ENCODE measurements around the gene LIN52. TPM values are rescaled to one million over a fixed set of nuclear protein-coding genes. Genes with fewer than 3 reads are reported as not detected.

LIN52 gene
- total and polyA plus RNA-seq, 2 experiments from 2014 or later = 8.6 to 10.8 TPM

- Mint-ChIP-seq H3K9me3 (no peaks in the 10 kb centered on the region), H3K36me3 (ENCODE audit: low read depth) (peaks cover 8% of the 10 kb centered on the region), H3K4me3 (no peak overlapping the region), H3K27ac (no peak overlapping the region), H3K4me1 (no peaks in the 10 kb centered on the region), H3K27me3 (ENCODE audit: insufficient read depth, low read depth, poor library complexity) (no peaks in the 10 kb centered on the region)
- Histone ChIP-seq H3F3A (replicated peaks; ENCODE audit: low read depth) (no peaks in the 10 kb centered on the region), H3K4me1 (ENCODE audit: insufficient read depth) (peaks cover 11% of the 10 kb centered on the region), H4K20me1 (replicated peaks; ENCODE audit: insufficient read depth) (peaks cover 4% of the 10 kb centered on the region; the same call in 1 of the 2 replicates), H3K9me2 (ENCODE audit: insufficient read depth) (no peaks in the 10 kb centered on the region), H3K36me3 (ENCODE audit: insufficient read depth) (0 out of 2 replicates have a peak, but pooled peaks cover 2% of the 10 kb centered on the region), H3K27ac (ENCODE audit: low read depth) (no peak overlapping the region), H3K79me2 (replicated peaks; ENCODE audit: insufficient read depth) (0 out of 2 replicates have a peak, but pooled peaks cover 3% of the 10 kb centered on the region), H3K27me3 (ENCODE audit: insufficient read depth) (no peaks in the 10 kb centered on the region), H3K4me2 (no peak overlapping the region), H3K4me3 (no peak overlapping the region), H2AFZ (no peak overlapping the region)
- ATAC-seq (no peak), DNase-seq (ENCODE audit: low spot score) (no peak)
- TF ChIP-seq CTCF (conservative IDR thresholded peaks at IDR 0.05; ENCODE audit: low read depth in 2 of 2) (no peak), JUNB (IDR thresholded peaks at IDR 0.05; ENCODE audit: unreplicated experiment) (no peak), POLR2AphosphoS5 (IDR thresholded peaks at IDR 0.05; ENCODE audit: low read depth) (no peak), STAT1 (IDR thresholded peaks at IDR 0.05; ENCODE audit: unreplicated experiment) (no peak), ETS1 (IDR thresholded peaks at IDR 0.05) (no peak), ZNF462 (CRISPR knock-in tag; IDR thresholded peaks at IDR 0.05) (no peak), REST (IDR thresholded peaks at IDR 0.05; ENCODE audit: unreplicated experiment) (no peak), EZH2phosphoT487 (IDR thresholded peaks at IDR 0.05; ENCODE audit: unreplicated experiment) (no peak), EZH2 (IDR thresholded peaks at IDR 0.05; ENCODE audit: low read depth, unreplicated experiment) (no peak), ZNF114 (CRISPR knock-in tag; IDR thresholded peaks at IDR 0.05) (no peak), ZNF331 (CRISPR knock-in tag; IDR thresholded peaks at IDR 0.05; ENCODE audit: low read depth) (no peak), NANOG (IDR thresholded peaks at IDR 0.05; ENCODE audit: borderline replicate concordance) (no peak), CREB1 (CRISPR knock-in tag; IDR thresholded peaks at IDR 0.05; ENCODE audit: low read depth) (no peak)
These were observed 24.6 kb downstream of the LIN52 start for GRCh38 chr14:74109369-74109768.

Data from GM23338 (cell line).